Stomach (tissue), 4 donors: ENCODE measurements around the gene FOLR3.
"Not testable (repeated sequence)": the region's sequence is repeated elsewhere in the genome, so short reads cannot be mapped to it uniquely, and the experiment has no call there.

Source experiments
- CTCF ChIP-seq, 7 experiments: fragments of 450-650 bp in 4 of 7; fragments of 200-600 bp in 3 of 7; sonication (generic) in 3 of 7; IDR thresholded peaks; one replicate each; pipeline ENCODE4 v1.5.1; 2016 to 2019; ENCODE audit warnings: antibody characterized with exemption in 7 of 7, control low read depth in 2 of 7, mild to moderate bottlenecking in 1 of 7
- POLR2A ChIP-seq, 4 donors: fragments of 450-650 bp; IDR thresholded peaks; one replicate each; pipeline ENCODE4 v1.6.1; 2016; ENCODE audit warnings: antibody characterized with exemption in 4 of 4, control low read depth in 2 of 4, mild to moderate bottlenecking in 1 of 4, moderate library complexity in 1 of 4

- not testable (repeated sequence) for TF ChIP-seq CTCF, POLR2A (IDR thresholded peaks at IDR 0.05)
Observed at GRCh38 chr11:72153874-72154273, 18.3 kb downstream of the FOLR3 start.
